Inferior parietal cortex (tissue), 1 donor: Measurements from ENCODE around the gene HDAC11.
"Not testable (repeated sequence)": the region's sequence is repeated elsewhere in the genome, so short reads cannot be mapped to it uniquely, and the experiment has no call there.

ENCODE experiments used
- DNase-seq: peaks from one replicate; pipeline ENCODE4 v3.0.0-alpha.2; 2016; ENCODE audit errors: extremely low spot score

HDAC11 gene

GRCh38 chr3:13479582-13480339, at the start of gene HDAC11:
TSS of gene HDAC11 (plus strand) at chr3:13480306. CDS start at chr3:13480348, 42 bp downstream.
- DNase-seq, result peak; percentile 96

GRCh38 chr3:13430411-13430875, 49.7 kb upstream of the HDAC11 start:
- DNase-seq, result not testable (repeated sequence)

- no peak for DNase-seq
These were observed 48.0 kb upstream of the HDAC11 start for GRCh38 chr3:13432093-13432492.

GRCh38 chr3:13433912-13434311, 46.2 kb upstream of the HDAC11 start:
- no peak for DNase-seq

- DNase-seq, result not testable (repeated sequence)
These were observed 43.9 kb upstream of the HDAC11 start for GRCh38 chr3:13436213-13436612.

GRCh38 chr3:13440204-13440817, 39.8 kb upstream of the HDAC11 start:
- DNase-seq, result no peak

GRCh38 chr3:13442882-13443281, 37.2 kb upstream of the HDAC11 start:
- not testable (repeated sequence) for DNase-seq

GRCh38 chr3:13451301-13451673, 28.8 kb upstream of the HDAC11 start:
- no peak for DNase-seq

GRCh38 chr3:13452490-13453335, 27.4 kb upstream of the HDAC11 start:
- DNase-seq, result peak; percentile 91

- no peak for DNase-seq
These were observed 24.5 kb upstream of the HDAC11 start for GRCh38 chr3:13455644-13456043.

- no peak for DNase-seq
These were observed 22.5 kb upstream of the HDAC11 start for GRCh38 chr3:13457593-13457992.

GRCh38 chr3:13459605-13460340, 20.3 kb upstream of the HDAC11 start:
- DNase-seq, result no peak

GRCh38 chr3:13460341-13460736, 19.8 kb upstream of the HDAC11 start:
- no peak for DNase-seq

GRCh38 chr3:13461169-13462124, 18.7 kb upstream of the HDAC11 start:
- no peak for DNase-seq

- DNase-seq, result no peak
These were observed 17.9 kb upstream of the HDAC11 start for GRCh38 chr3:13462125-13462629.

GRCh38 chr3:13462822-13463221, 17.3 kb upstream of the HDAC11 start:
- no peak for DNase-seq

GRCh38 chr3:13463618-13464400, 16.3 kb upstream of the HDAC11 start:
- no peak for DNase-seq

- DNase-seq, result no peak
These were observed 14.8 kb upstream of the HDAC11 start for GRCh38 chr3:13465236-13465873.

GRCh38 chr3:13466781-13467180, 13.3 kb upstream of the HDAC11 start:
- no peak for DNase-seq
